Measurements from ENCODE around the gene MYBPC3. TPM values are rescaled to one million over a fixed set of nuclear protein-coding genes. Genes with fewer than 3 reads are reported as not detected.

Gene MYBPC3
- total and polyA plus RNA-seq, 11 donors = 425 to 3,074 (median 1,842) TPM

- peaks cover 0 to 32% (median 15%) of the 10 kb centered on the region in 12 donors for H3K4me1 ChIP-seq
- H3K36me3 ChIP-seq = peaks cover 2 to 99% (median 97%) of the 10 kb centered on the region in 9 donors
- DNase-seq (no peak), ATAC-seq (no peak)
- no peak overlapping the region for H3K4me3 ChIP-seq
- TF ChIP-seq CTCF (IDR thresholded peaks at IDR 0.05) (no peak), POLR2A (IDR thresholded peaks at IDR 0.05) (no peak)
- H3K27ac ChIP-seq = peak overlapping the region in 11 of 12 donors; percentile 63 to 92 (median 73)
- intact Hi-C loops (cut with DNase I) = no loop called here
- H3K27me3 ChIP-seq = no peaks in the 10 kb centered on the region
- 43 to 97% (median 70%) methylated on average over 1 of the region's 1 CpG for WGBS, 4 donors
- H3K9me3 ChIP-seq = peaks cover 0 to 21% (median 5%) of the 10 kb centered on the region in 12 donors
These were observed 46.0 kb downstream of the MYBPC3 start for GRCh38 chr11:47306484-47306844.

GRCh38 chr11:47305734-47306483, 46.6 kb downstream of the MYBPC3 start:
- peaks cover 2 to 99% (median 96%) of the 10 kb centered on the region in 9 donors for H3K36me3 ChIP-seq
- 55 to 82% (median 65%) methylated on average over 2 to 3 of the region's 3 CpGs for WGBS, 4 donors

GRCh38 chr11:47302853-47303252, 49.6 kb downstream of the MYBPC3 start:
- peaks cover 2 to 99% (median 95%) of the 10 kb centered on the region in 9 donors for H3K36me3 ChIP-seq
- peaks cover 0 to 41% (median 14%) of the 10 kb centered on the region in 12 donors for H3K9me3 ChIP-seq
- 95 to 100% (median 99%) methylated on average over 1 of the region's 1 CpG for WGBS, 4 donors
- no peaks in the 10 kb centered on the region for H3K27me3 ChIP-seq
- no peak for TF ChIP-seq CTCF (IDR thresholded peaks at IDR 0.05)
- TF ChIP-seq POLR2A (IDR thresholded peaks at IDR 0.05) = no peak
- no peak for ATAC-seq
- intact Hi-C loops (cut with DNase I) = no loop called here
- no peak overlapping the region for H3K27ac ChIP-seq
- peaks cover 0 to 27% (median 15%) of the 10 kb centered on the region in 12 donors for H3K4me1 ChIP-seq
- DNase-seq = no peak
- H3K4me3 ChIP-seq = no peak overlapping the region

More at GRCh38 chr11:47305734-47306483, 46.6 kb downstream of the MYBPC3 start:
- TF ChIP-seq POLR2A (IDR thresholded peaks at IDR 0.05) (no peak), CTCF (IDR thresholded peaks at IDR 0.05) (no peak)
- ATAC-seq (peak; percentile 98 to 99 (median 98)), DNase-seq (peak; percentile 70 to 91 (median 78))
- Histone ChIP-seq H3K27me3 (no peaks in the 10 kb centered on the region), H3K9me3 (peaks cover 0 to 21% (median 5%) of the 10 kb centered on the region in 12 donors), H3K4me1 (peaks cover 0 to 32% (median 15%) of the 10 kb centered on the region in 12 donors), H3K4me3 (no peak overlapping the region), H3K27ac (peak overlapping the region in 11 of 12 donors; percentile 63 to 93 (median 77))
- intact Hi-C loops (cut with DNase I) = loop anchor here in 1 of 10 donors (2.0 kb wide), 1 partner anchor 17 kb away; no protein-coding TSS in a partner anchor

GRCh38 chr11:47299078-47299477, 53.4 kb downstream of the MYBPC3 start:
- peaks cover 0 to 41% (median 14%) of the 10 kb centered on the region in 12 donors for H3K9me3 ChIP-seq
- no peaks in the 10 kb centered on the region for H3K4me1 ChIP-seq
- H3K27me3 ChIP-seq = no peaks in the 10 kb centered on the region
- no peak overlapping the region for H3K27ac ChIP-seq
- no peak overlapping the region for H3K4me3 ChIP-seq
- no peak for TF ChIP-seq POLR2A (IDR thresholded peaks at IDR 0.05)
- no peak for TF ChIP-seq CTCF (IDR thresholded peaks at IDR 0.05)
- DNase-seq (no peak), ATAC-seq (no peak)
- WGBS, 4 donors = 97 to 100% (median 97%) methylated on average over 3 of the region's 3 CpGs
- peaks cover 2 to 100% (median 98%) of the 10 kb centered on the region in 9 donors for H3K36me3 ChIP-seq
- intact Hi-C loops (cut with DNase I) = no loop called here
